Adipocyte (in vitro differentiated cells): ENCODE measurements around the gene TMEM132C.

ENCODE experiments used
- DNase-seq: peaks from one replicate; pipeline ENCODE4 v3.0.0-alpha.2; 2015; ENCODE audit warnings: low read depth
- H3K27me3 ChIP-seq: replicated peaks from 2 replicates; pipeline ENCODE4 v1.7.0; 2013; ENCODE audit warnings: mild to moderate bottlenecking, low read length, moderate library complexity; ENCODE audit not compliant: control insufficient read depth, insufficient read depth
- H3K36me3 ChIP-seq: 2 replicates; pipeline ENCODE4 v1.7.0; 2013; ENCODE audit warnings: low read length, mild to moderate bottlenecking, moderate library complexity; ENCODE audit not compliant: control insufficient read depth, insufficient read depth, severe bottlenecking
- H3K4me1 ChIP-seq: 2 replicates; pipeline ENCODE4 v1.7.0; 2013; ENCODE audit warnings: mild to moderate bottlenecking, low read length, moderate library complexity; ENCODE audit not compliant: control insufficient read depth, insufficient read depth
- H3K4me3 ChIP-seq: 2 replicates; pipeline ENCODE4 v1.7.0; 2013; ENCODE audit warnings: mild to moderate bottlenecking, low read length, moderate library complexity
- H3K9ac ChIP-seq: 2 replicates; pipeline ENCODE4 v1.7.0; 2013; ENCODE audit warnings: mild to moderate bottlenecking, low read length, moderate library complexity
- H3K9me3 ChIP-seq: 2 replicates; pipeline ENCODE4 v1.7.0; 2013; ENCODE audit warnings: mild to moderate bottlenecking, low read length, moderate library complexity; ENCODE audit not compliant: control insufficient read depth

TMEM132C gene

DNA sequence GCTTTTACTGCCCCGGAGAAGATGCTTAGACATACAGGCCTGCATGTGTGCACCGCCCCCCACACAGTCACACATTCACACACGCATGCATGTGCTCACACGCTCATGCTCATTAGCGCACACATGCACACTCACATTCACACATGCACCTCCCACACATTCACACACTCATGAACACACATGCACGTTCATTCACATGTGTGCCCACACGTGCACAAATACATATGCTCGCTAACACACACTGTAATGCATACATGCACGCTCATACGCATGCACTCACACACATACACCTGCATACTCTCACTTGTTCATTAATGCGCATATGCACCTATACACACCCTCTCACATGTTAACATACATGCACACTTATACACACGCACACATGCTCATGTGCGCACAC is 21.9 kb downstream of the TMEM132C start:
- H3K9ac ChIP-seq = no peak overlapping the region
- H3K4me3 ChIP-seq = no peak overlapping the region
- H3K27me3 ChIP-seq = no peaks in the 10 kb centered on the region
- DNase-seq = no peak
- H3K4me1 ChIP-seq = peaks cover 20% of the 10 kb centered on the region
- no peaks in the 10 kb centered on the region for H3K36me3 ChIP-seq
- H3K9me3 ChIP-seq = no peaks in the 10 kb centered on the region

DNA sequence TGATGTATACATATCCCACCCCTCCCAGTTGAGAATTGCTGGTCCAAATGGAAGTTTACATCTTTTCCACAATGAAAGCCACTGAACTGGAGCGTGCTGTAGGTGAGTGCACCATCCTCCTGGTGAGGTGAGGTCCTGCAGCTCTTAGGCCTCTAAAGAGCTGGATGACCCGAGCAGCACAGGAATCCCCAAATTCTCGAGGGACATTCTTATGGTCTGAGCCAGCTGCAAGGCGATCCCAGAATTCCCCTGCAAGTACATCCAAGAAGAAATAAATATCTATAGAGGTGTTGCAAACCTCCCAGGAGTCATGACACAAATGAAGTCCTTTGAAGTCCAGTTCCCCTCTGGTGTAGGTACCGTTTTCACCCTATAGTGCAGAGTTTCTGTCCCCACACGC is 24.0 kb downstream of the TMEM132C start:
- Histone ChIP-seq H3K36me3 (no peaks in the 10 kb centered on the region), H3K4me1 (peaks cover 20% of the 10 kb centered on the region), H3K4me3 (no peak overlapping the region), H3K9me3 (no peaks in the 10 kb centered on the region), H3K9ac (no peak overlapping the region), H3K27me3 (no peaks in the 10 kb centered on the region)
- no peak for DNase-seq

DNA sequence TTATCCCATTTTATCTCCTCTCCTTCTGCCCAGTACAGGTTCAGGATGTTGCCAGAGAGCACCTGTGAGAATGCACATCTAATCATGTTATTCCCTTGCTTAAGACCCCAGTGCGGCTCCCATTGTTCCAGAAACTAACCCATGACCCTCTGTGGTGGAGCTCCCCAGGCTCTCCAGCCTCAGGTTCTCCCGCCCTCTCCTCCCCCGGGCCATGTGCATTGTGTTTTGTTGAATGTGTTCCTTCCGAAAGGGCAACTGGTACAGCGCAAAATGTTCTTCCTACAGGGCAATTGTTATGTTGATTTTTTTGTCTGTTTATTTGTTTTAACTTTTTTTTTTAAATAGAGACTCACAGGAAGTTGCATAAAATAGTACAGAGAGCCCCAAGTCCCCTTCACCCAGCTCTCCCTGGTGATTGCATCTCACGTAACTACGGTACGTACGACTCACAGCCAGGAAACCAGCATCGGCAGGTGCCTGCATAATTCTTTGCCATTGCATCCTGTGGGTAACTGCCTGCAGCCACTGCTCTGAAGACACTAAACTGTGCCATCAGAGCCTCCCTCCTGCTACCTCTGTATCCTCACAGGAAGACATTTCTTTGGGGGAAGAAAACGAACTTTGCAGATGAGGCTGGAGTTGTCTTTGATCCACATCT is 31.2 kb downstream of the TMEM132C start:
- H3K36me3 ChIP-seq = no peaks in the 10 kb centered on the region
- H3K27me3 ChIP-seq = no peaks in the 10 kb centered on the region
- DNase-seq = no peak
- H3K4me1 ChIP-seq = no peaks in the 10 kb centered on the region
- H3K9ac ChIP-seq = no peak overlapping the region
- no peaks in the 10 kb centered on the region for H3K9me3 ChIP-seq
- H3K4me3 ChIP-seq = no peak overlapping the region

DNA sequence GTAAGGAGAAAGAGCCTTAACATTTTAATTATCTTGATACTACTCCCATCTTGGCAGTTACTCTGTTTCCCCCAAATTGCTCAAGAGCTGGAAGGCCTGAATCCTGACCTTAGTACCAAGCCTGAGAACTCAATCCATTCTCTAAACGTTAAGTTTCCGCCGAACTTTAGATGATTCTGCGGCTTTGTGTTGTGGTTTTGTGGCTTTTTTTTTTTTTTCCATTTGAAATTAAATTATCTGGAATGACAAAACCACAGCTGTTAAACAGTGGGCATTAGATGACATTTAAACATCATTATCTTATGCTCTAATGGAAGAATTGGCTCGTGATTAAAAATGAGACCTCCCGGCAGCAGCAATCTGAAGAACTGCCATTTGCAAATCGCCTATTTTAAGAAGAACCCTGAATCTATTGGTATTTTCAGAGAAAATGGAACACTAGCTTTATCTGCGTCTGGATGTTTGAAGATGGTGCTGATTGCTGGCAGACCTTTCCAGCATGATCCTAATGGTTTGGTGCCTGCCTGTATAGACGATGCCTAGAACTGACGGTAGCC is 38.4 kb downstream of the TMEM132C start:
- Histone ChIP-seq H3K9me3 (no peaks in the 10 kb centered on the region), H3K4me1 (no peaks in the 10 kb centered on the region), H3K9ac (no peak overlapping the region), H3K4me3 (no peak overlapping the region), H3K27me3 (no peaks in the 10 kb centered on the region), H3K36me3 (no peaks in the 10 kb centered on the region)
- DNase-seq = no peak

DNA sequence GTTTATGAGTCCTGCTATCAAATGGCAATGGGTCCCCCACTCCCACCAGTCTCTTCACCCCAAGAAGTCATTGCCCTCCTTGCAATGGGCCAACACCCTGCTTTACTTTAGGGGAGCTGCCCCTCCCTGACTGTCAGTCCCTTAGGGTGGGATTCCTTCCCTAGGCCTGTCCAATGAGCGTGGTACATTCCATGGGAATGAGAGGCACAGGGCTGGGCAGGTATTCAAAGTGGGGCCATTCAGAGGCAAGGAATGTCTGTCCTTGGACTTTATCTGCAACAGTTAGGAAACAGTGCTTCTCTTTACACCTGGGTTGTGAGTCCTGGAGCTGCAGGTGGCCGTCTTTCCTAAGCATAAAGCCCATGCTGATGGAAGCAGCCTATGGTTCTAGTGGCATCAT is 40.8 kb downstream of the TMEM132C start:
- no peak overlapping the region for H3K9ac ChIP-seq
- no peaks in the 10 kb centered on the region for H3K9me3 ChIP-seq
- no peaks in the 10 kb centered on the region for H3K36me3 ChIP-seq
- DNase-seq = no peak
- no peaks in the 10 kb centered on the region for H3K4me1 ChIP-seq
- H3K27me3 ChIP-seq = no peaks in the 10 kb centered on the region
- H3K4me3 ChIP-seq = no peak overlapping the region

DNA sequence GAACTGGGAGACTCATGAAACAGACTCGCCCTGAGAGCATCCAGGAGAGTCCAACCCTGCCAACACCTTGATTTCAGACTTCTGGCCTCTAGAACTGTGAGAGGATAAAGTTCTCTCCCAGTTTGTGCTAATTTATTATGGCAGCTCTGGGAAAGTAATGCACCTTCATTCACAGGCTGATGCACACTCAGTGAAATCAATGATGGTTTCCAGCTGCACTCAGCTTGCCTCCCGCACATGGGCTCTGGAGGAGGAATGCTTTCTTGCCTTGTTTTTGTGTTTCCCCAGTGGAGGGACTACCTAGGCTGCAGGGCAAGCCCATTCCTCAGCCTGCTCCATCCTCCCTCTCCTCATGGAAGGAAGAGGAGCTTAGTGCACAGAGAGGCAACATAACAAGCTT is 45.7 kb downstream of the TMEM132C start:
- Histone ChIP-seq H3K36me3 (no peaks in the 10 kb centered on the region), H3K4me1 (peaks cover 17% of the 10 kb centered on the region), H3K9ac (no peak overlapping the region), H3K27me3 (no peaks in the 10 kb centered on the region), H3K9me3 (no peaks in the 10 kb centered on the region), H3K4me3 (no peak overlapping the region)
- DNase-seq = no peak

DNA sequence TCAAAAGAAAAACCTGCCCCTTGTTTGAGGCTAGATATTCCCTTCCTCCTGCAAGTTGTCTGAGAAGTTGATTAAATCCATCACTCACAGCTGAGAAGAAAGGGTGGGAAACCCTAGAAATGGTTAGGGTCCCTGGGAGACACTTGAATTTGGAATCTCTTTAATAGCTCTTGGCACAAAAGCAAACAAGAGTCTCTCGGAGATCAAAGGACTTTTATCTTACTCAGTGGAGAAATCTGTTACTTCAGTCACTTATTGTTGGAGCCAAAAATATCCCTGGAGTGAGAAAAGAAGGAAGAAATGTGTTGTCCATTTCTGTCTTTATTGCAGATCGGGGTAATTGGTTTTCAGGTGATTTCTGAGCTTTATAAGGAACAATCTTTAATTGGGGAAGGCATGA is 47.0 kb downstream of the TMEM132C start:
- Histone ChIP-seq H3K27me3 (no peaks in the 10 kb centered on the region), H3K4me3 (no peak overlapping the region), H3K9ac (no peak overlapping the region), H3K36me3 (no peaks in the 10 kb centered on the region), H3K4me1 (peaks cover 17% of the 10 kb centered on the region), H3K9me3 (no peaks in the 10 kb centered on the region)
- no peak for DNase-seq

DNA sequence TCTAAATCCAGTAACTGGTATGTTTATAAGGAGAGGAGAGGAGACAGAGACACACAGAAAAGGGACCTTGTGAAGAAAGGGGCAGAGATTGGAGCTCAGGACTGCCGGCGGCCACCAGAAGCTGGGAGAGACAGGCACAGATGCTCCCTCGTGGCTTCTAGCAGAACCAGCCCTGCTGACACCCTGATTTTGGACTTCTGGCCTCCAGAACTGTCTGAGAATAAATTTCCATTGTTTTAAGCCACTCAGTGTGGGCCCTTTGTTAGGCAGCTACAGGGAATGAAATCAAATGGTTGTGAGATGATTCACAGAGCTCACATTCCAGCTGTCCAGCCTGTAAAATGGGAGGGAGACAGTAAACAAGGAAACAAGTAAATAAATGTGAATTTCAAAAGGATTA is 47.6 kb downstream of the TMEM132C start:
- Histone ChIP-seq H3K36me3 (no peaks in the 10 kb centered on the region), H3K27me3 (no peaks in the 10 kb centered on the region), H3K4me3 (no peak overlapping the region), H3K4me1 (peaks cover 17% of the 10 kb centered on the region), H3K9me3 (no peaks in the 10 kb centered on the region), H3K9ac (no peak overlapping the region)
- no peak for DNase-seq

DNA sequence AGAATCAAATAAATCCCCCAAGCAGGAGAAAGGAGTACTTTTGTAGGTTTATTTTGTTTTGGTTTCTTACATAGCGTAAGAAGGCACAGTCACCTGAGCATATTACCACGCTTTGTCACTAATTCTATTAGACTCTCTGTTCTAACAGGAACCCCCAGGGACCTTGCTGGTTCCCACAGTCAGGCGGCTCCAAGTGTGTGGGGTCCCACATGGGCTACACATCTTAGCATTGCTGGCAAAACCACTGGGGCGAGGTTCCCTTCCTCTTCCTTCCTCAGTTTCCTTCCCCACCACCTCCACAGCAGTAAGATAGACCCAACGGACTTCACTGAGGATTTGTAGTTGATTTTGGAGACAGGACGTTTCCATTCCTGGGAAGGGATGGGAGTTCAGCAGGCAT is 49.1 kb downstream of the TMEM132C start:
- Histone ChIP-seq H3K36me3 (no peaks in the 10 kb centered on the region), H3K4me3 (no peak overlapping the region), H3K27me3 (no peaks in the 10 kb centered on the region), H3K9me3 (no peaks in the 10 kb centered on the region), H3K4me1 (peaks cover 17% of the 10 kb centered on the region), H3K9ac (no peak overlapping the region)
- DNase-seq = no peak

DNA sequence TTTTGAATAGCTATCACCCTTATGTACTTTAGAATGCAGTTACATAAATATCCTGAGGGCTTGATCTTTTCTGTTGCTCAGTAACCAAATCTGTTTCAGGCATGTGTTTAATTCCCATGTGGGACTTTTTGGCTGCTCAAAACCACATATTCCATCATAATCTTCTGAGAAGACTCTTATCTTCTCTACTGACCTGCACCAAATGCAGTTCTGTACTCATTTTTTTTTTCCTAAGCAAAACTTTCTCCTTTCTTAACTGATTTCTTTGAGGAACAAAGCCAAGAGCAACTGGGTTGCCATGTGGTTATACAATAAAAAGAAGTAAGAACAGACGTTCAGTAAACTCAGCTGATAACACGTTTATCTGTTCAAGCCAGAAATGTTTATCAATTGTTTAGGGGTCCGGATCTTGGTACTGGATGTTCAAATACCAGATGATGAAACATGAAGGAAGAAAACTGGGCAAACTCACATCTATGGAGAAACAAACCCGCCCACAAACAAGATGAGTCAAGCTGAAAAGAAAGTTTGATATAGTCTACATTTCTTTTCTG is 50.1 kb downstream of the TMEM132C start:
- H3K9ac ChIP-seq = no peak overlapping the region
- peaks cover 17% of the 10 kb centered on the region for H3K4me1 ChIP-seq
- DNase-seq = no peak
- H3K27me3 ChIP-seq = no peaks in the 10 kb centered on the region
- no peak overlapping the region for H3K4me3 ChIP-seq
- H3K36me3 ChIP-seq = no peaks in the 10 kb centered on the region
- peaks cover 4% of the 10 kb centered on the region for H3K9me3 ChIP-seq

DNA sequence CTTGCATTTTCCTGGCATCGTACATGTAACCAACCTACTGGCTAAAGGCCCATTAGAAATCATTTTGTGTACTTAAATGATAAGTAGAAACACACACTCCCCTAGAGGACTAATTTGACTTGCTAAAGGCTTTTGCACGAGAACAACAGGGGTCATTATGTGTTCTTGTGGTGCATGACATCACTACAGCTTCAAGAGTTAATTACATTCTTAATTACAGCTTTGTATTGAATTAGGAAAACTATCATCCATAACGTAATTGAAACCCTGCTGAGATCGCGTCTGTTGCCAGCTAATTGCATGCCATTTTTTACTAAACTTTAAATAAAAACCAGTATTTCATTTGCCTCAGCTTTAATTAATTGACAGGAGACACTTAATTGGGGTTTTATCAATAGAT is 51.4 kb downstream of the TMEM132C start:
- Histone ChIP-seq H3K9ac (no peak overlapping the region), H3K9me3 (peaks cover 6% of the 10 kb centered on the region)

DNA sequence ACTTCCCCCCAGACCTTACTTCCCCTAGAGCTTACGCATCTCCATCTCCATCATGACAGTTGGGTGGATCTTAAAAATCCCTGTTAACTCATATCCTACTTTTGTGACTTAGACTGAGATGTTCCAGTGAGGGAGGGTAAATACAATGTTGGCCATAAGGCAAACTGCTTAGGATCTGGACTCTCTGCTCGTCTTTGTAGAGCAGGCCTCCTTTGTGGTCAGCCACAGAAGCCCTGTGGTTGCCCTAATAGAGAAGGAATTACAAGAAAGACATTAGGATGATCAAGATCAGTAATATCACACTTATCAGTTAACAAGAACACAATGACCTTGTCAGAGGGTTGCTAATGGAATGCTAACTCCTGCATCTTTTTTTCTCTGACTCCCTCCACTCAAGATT is 52.0 kb downstream of the TMEM132C start:
- Histone ChIP-seq H3K4me3 (no peak overlapping the region), H3K27me3 (no peaks in the 10 kb centered on the region), H3K9ac (no peak overlapping the region), H3K9me3 (peaks cover 6% of the 10 kb centered on the region), H3K4me1 (peaks cover 17% of the 10 kb centered on the region), H3K36me3 (no peaks in the 10 kb centered on the region)
- DNase-seq = no peak

More for the DNA sequence above, 51.4 kb downstream of the TMEM132C start:
- peaks cover 17% of the 10 kb centered on the region for H3K4me1 ChIP-seq
- H3K36me3 ChIP-seq = no peaks in the 10 kb centered on the region
- DNase-seq = no peak
- no peak overlapping the region for H3K4me3 ChIP-seq
- no peaks in the 10 kb centered on the region for H3K27me3 ChIP-seq
